ENCODE results near the gene PSMF1. TPM values are rescaled to one million over a fixed set of nuclear protein-coding genes. Genes with fewer than 3 reads are reported as not detected.

Gene PSMF1
- total RNA-seq, 1 donor from 2014 or later: 133 TPM

GRCh38 chr20:1204576-1204975, 86.2 kb downstream of the PSMF1 start:
- Histone ChIP-seq H3K79me2 (ENCODE audit: insufficient read depth, low read length) (no peaks in the 10 kb centered on the region), H3K36me3 (ENCODE audit: insufficient read depth, low read length) (no peaks in the 10 kb centered on the region), H3K4me2 (ENCODE audit: low read length) (no peak overlapping the region), H3K27me3 (ENCODE audit: insufficient read depth, low read length) (peaks cover 26% of the 10 kb centered on the region), H3K9ac (ENCODE audit: low read length) (no peak overlapping the region), H4K20me1 (ENCODE audit: insufficient read depth, low read length) (no peaks in the 10 kb centered on the region), H3K4me3 (ENCODE audit: insufficient read depth, low read depth, low read length) (no peak overlapping the region), H3K4me1 (ENCODE audit: insufficient read depth, low read length) (no peaks in the 10 kb centered on the region), H3K9me3 (ENCODE audit: insufficient read depth, low read depth, low read length) (no peaks in the 10 kb centered on the region), H3K27ac (ENCODE audit: low read depth, low read length) (no peak overlapping the region), H2AFZ (ENCODE audit: low read depth, low read length) (no peak overlapping the region)
- DNase-seq (ENCODE audit: low read depth): no peak
- H3K9me3 Mint-ChIP-seq (ENCODE audit: unreplicated experiment): no peaks in the 10 kb centered on the region
- FAIRE-seq: no peak
- no peak overlapping the region for H3K27ac Mint-ChIP-seq (ENCODE audit: unreplicated experiment)
- no peaks in the 10 kb centered on the region for H3K36me3 Mint-ChIP-seq (ENCODE audit: low read depth, unreplicated experiment)
- no peaks in the 10 kb centered on the region for H3K4me1 Mint-ChIP-seq (ENCODE audit: low read depth, unreplicated experiment)
- no peak for TF ChIP-seq CTCF (IDR thresholded peaks at IDR 0.05; ENCODE audit: insufficient read depth, low read depth, low read length)
- no peak for TF ChIP-seq EZH2 (IDR thresholded peaks at IDR 0.05; ENCODE audit: insufficient read depth, low read length)
- H3K27me3 Mint-ChIP-seq (ENCODE audit: low read depth, unreplicated experiment): peaks cover 22% of the 10 kb centered on the region
- no peak overlapping the region for H3K4me3 Mint-ChIP-seq (ENCODE audit: unreplicated experiment)

GRCh38 chr20:1205802-1206201, 87.4 kb downstream of the PSMF1 start:
- H3K9me3 Mint-ChIP-seq (ENCODE audit: unreplicated experiment): no peaks in the 10 kb centered on the region

More at GRCh38 chr20:1205802-1206201, 87.4 kb downstream of the PSMF1 start:
- FAIRE-seq: no peak
- no peaks in the 10 kb centered on the region for H3K9me3 ChIP-seq (ENCODE audit: insufficient read depth, low read depth, low read length)
- Mint-ChIP-seq H3K27ac (ENCODE audit: unreplicated experiment) (no peak overlapping the region), H3K4me3 (ENCODE audit: unreplicated experiment) (no peak overlapping the region), H3K36me3 (ENCODE audit: low read depth, unreplicated experiment) (no peaks in the 10 kb centered on the region), H3K4me1 (ENCODE audit: low read depth, unreplicated experiment) (no peaks in the 10 kb centered on the region), H3K27me3 (ENCODE audit: low read depth, unreplicated experiment) (peaks cover 27% of the 10 kb centered on the region)
- no peak overlapping the region for H3K4me3 ChIP-seq (ENCODE audit: insufficient read depth, low read depth, low read length)
- no peak overlapping the region for H3K4me2 ChIP-seq (ENCODE audit: low read length)
- no peak for TF ChIP-seq CTCF (IDR thresholded peaks at IDR 0.05; ENCODE audit: insufficient read depth, low read depth, low read length)
- no peak for TF ChIP-seq EZH2 (IDR thresholded peaks at IDR 0.05; ENCODE audit: insufficient read depth, low read length)
- H3K27ac ChIP-seq (ENCODE audit: low read depth, low read length): no peak overlapping the region
- H3K79me2 ChIP-seq (ENCODE audit: insufficient read depth, low read length): no peaks in the 10 kb centered on the region
- no peaks in the 10 kb centered on the region for H3K36me3 ChIP-seq (ENCODE audit: insufficient read depth, low read length)
- no peak overlapping the region for H3K9ac ChIP-seq (ENCODE audit: low read length)
- no peak for DNase-seq (ENCODE audit: low read depth)
- H2AFZ ChIP-seq (ENCODE audit: low read depth, low read length): no peak overlapping the region
- peaks cover 29% of the 10 kb centered on the region for H3K27me3 ChIP-seq (ENCODE audit: insufficient read depth, low read length)
- no peaks in the 10 kb centered on the region for H3K4me1 ChIP-seq (ENCODE audit: insufficient read depth, low read length)
- H4K20me1 ChIP-seq (ENCODE audit: insufficient read depth, low read length): no peaks in the 10 kb centered on the region
